ENCODE measurements around the gene HYOU1. TPM values are rescaled to one million over a fixed set of nuclear protein-coding genes. Genes with fewer than 3 reads are reported as not detected.
"Not testable (repeated sequence)": the region's sequence is repeated elsewhere in the genome, so short reads cannot be mapped to it uniquely, and the experiment has no call there.

Gene HYOU1
- total and polyA plus RNA-seq, 2 experiments from 2014 or later: 122 to 168 TPM

DNA sequence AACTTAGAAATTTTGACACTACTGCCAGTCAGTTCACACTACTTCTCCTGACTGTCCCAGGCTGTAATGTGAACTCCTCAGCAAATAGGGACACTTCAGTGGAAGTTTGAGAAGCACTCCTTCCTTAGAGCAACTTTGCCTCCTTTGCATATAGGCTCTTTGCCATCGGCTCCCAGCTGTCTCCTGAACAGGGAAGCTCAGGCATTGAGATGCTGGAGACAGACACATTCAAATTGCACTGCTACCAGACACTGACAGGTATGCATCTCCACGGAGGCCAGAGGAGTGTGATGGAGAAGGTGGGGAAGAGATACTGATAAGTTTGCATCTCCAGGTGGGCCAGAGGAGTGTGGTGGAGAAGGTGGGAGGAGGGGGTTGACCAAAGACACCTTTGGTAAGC, 37.0 kb downstream of the HYOU1 start:
- peak overlapping the region; percentile 50 for H3K4me3 ChIP-seq
- 58% methylated on average over 2 of the region's 2 CpGs for WGBS (ENCODE audit: low lambda C conversion rate, missing lambda C conversion rate)
- DNase-seq (ENCODE audit: low spot score): no peak
- TF ChIP-seq, protein P1, sequence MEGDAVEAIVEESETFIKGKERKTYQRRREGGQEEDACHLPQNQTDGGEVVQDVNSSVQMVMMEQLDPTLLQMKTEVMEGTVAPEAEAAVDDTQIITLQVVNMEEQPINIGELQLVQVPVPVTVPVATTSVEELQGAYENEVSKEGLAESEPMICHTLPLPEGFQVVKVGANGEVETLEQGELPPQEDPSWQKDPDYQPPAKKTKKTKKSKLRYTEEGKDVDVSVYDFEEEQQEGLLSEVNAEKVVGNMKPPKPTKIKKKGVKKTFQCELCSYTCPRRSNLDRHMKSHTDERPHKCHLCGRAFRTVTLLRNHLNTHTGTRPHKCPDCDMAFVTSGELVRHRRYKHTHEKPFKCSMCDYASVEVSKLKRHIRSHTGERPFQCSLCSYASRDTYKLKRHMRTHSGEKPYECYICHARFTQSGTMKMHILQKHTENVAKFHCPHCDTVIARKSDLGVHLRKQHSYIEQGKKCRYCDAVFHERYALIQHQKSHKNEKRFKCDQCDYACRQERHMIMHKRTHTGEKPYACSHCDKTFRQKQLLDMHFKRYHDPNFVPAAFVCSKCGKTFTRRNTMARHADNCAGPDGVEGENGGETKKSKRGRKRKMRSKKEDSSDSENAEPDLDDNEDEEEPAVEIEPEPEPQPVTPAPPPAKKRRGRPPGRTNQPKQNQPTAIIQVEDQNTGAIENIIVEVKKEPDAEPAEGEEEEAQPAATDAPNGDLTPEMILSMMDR (IDR thresholded peaks at IDR 0.05; ENCODE audit: poor library complexity): no peak
- no peak for TF ChIP-seq EZH2 (IDR thresholded peaks at IDR 0.05; ENCODE audit: borderline replicate concordance)
- no peak for TF ChIP-seq EZH2phosphoT487 (IDR thresholded peaks at IDR 0.05; ENCODE audit: low read depth, severe bottlenecking, unreplicated experiment)
- H3K9me2 ChIP-seq (replicated peaks; ENCODE audit: insufficient read depth): no peaks in the 10 kb centered on the region
- H4K20me1 ChIP-seq (ENCODE audit: insufficient read depth, poor library complexity, severe bottlenecking): peaks cover 7% of the 10 kb centered on the region
- H3K4me2 ChIP-seq: peak overlapping the region; percentile 91
- peaks cover 52% of the 10 kb centered on the region for H3K4me1 ChIP-seq (ENCODE audit: insufficient read depth)
- peaks cover 56% of the 10 kb centered on the region for H3K79me2 ChIP-seq
- no peaks in the 10 kb centered on the region for H3K9me3 ChIP-seq (ENCODE audit: low read depth)
- no peak overlapping the region for H2AFZ ChIP-seq
- no peaks in the 10 kb centered on the region for H3K36me3 ChIP-seq (replicated peaks; ENCODE audit: insufficient read depth, low read depth)
- peak overlapping the region; percentile 86 for H3K27ac ChIP-seq
- no peaks in the 10 kb centered on the region for H3K27me3 ChIP-seq

DNA sequence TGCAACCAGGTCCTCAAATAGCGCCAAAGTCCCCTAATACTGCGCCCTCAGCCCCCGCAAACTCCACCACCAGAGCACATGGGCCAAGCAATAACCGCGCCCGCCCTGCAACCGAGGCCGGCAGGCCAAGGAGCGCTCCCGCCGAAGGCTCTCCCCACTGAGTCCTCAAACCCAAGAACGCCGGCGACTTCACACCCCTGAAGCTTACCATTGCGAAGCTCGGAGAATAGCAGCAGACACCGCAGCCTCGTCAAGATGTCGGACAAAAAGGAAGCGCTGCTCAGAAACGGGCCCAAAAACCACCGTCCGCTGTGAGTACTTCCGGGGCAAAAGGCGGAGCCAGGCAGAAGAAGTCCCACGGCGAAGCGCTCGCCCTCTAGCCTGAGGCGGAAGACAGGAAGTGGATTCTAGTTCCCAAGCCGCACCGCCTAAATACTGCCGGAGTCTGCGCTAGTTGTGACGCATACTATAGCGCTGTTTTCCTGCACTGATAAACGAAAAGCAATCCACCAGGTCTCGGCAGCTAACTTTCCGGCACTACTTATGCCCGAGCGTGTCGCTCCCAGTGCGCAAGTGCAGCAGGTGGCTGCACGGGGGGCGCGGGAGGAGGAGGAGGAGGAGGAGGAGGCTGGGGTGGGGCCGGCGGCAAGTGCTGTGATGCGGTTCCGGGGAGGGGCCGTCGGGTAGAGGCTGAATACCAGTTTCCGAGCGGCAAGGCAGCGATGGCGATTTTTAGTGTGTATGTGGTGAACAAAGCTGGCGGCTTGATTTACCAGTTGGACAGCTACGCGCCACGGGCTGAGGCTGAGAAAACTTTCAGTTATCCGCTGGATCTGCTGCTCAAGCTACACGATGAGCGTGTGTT, 38.7 kb downstream of the HYOU1 start, which contains the start of the genes RPS25 and TRAPPC4:
RPS25 (minus strand) TSS at position 270 of the 865 bp plus-strand sequence; CDS start at position 211, 59 bp downstream.
TRAPPC4 (plus strand) TSS at position 693 of the 865 bp plus-strand sequence; CDS start at position 723, 30 bp downstream.
- DNase-seq (ENCODE audit: low spot score): peak; percentile 97
- H3K4me2 ChIP-seq: peak within 1 kb of the TSS; percentile 91
- H3K9me3 ChIP-seq (ENCODE audit: low read depth): no peaks in the 10 kb centered on the region
- H3K27ac ChIP-seq: peak within 1 kb of the TSS; percentile 86
- H3K79me2 ChIP-seq: peaks cover 64% of the 10 kb centered on the region
- H3K4me3 ChIP-seq: peak within 1 kb of the TSS; percentile 56
- H2AFZ ChIP-seq: peak within 1 kb of the TSS; percentile 58
- H4K20me1 ChIP-seq (ENCODE audit: insufficient read depth, poor library complexity, severe bottlenecking): peaks cover 7% of the 10 kb centered on the region
- H3K4me1 ChIP-seq (ENCODE audit: insufficient read depth): peaks cover 35% of the 10 kb centered on the region
- H3K27me3 ChIP-seq: no peaks in the 10 kb centered on the region
- TF ChIP-seq, protein P1 (IDR thresholded peaks at IDR 0.05; ENCODE audit: poor library complexity): no peak
- TF ChIP-seq EZH2 (IDR thresholded peaks at IDR 0.05; ENCODE audit: borderline replicate concordance): no peak
- no peak for TF ChIP-seq EZH2phosphoT487 (IDR thresholded peaks at IDR 0.05; ENCODE audit: low read depth, severe bottlenecking, unreplicated experiment)
- under 1% methylated on average over 58 of the region's 63 CpGs for WGBS (ENCODE audit: low lambda C conversion rate, missing lambda C conversion rate)
- no peaks in the 10 kb centered on the region for H3K36me3 ChIP-seq (replicated peaks; ENCODE audit: insufficient read depth, low read depth)
- H3K9me2 ChIP-seq (replicated peaks; ENCODE audit: insufficient read depth): no peaks in the 10 kb centered on the region

DNA sequence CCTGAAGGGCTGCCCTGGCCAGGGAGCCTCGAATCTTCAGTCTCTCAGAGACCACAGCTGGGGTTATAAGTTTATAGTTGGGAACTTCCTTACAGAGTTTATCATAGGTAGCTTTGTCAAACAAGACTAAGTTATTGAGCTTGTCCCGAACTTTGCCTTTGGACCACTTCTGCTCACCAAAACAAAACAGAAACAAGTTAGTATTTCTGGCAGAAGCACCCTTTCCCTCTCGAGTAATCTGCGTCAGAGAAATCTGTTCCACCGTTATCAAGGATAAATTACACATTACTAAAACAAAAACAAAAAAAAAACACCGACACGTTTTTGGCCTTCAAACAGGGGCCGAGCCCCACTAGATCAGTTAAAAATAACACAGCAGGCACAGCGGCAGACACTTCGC, 39.6 kb downstream of the HYOU1 start:
- not testable (repeated sequence) for H2AFZ ChIP-seq; H4K20me1 ChIP-seq (ENCODE audit: insufficient read depth, poor library complexity, severe bottlenecking)
- H3K79me2 ChIP-seq: peaks cover 62% of the 10 kb centered on the region

More for the DNA sequence above, 39.6 kb downstream of the HYOU1 start:
- Histone ChIP-seq H3K27ac (peak overlapping the region; percentile 86), H3K4me3 (peak overlapping the region; percentile 56), H3K4me2 (peak overlapping the region; percentile 87), H3K4me1 (ENCODE audit: insufficient read depth) (peaks cover 34% of the 10 kb centered on the region)
- H3K27me3 ChIP-seq; H3K9me3 ChIP-seq (ENCODE audit: low read depth); DNase-seq (ENCODE audit: low spot score); H3K9me2 ChIP-seq (replicated peaks; ENCODE audit: insufficient read depth); H3K36me3 ChIP-seq (replicated peaks; ENCODE audit: insufficient read depth, low read depth): not testable (repeated sequence)
- 7% methylated on average over 10 of the region's 10 CpGs for WGBS (ENCODE audit: low lambda C conversion rate, missing lambda C conversion rate)
